Renal pelvis (tissue), 4 donors: Measurements from ENCODE around the gene PTRHD1. TPM values are rescaled to one million over a fixed set of nuclear protein-coding genes. Genes with fewer than 3 reads are reported as not detected.

ENCODE experiments used
- DNase-seq: peaks from one replicate; pipeline ENCODE4 v3.0.0-alpha.2; 2013
- polyA plus RNA-seq, 3 donors: library from polyadenylated mRNA; unstranded; fragments of 120-200 nt; gene quantifications; one replicate each; pipeline ENCODE4 v1.2.1, GENCODE V29; 2013; ENCODE audit not compliant: insufficient read length in 3 of 3

The PTRHD1 gene
- polyA plus RNA-seq, 3 donors: 34.4 to 44.7 (median 35.7) TPM

- peak; percentile 5 for DNase-seq
Observed at GRCh38 chr2:24768601-24769000, 24.6 kb downstream of the PTRHD1 start.

GRCh38 chr2:24768013-24768412 is 25.2 kb downstream of the PTRHD1 start:
- no peak for DNase-seq

- DNase-seq: no peak
Observed at GRCh38 chr2:24766609-24767008, 26.6 kb downstream of the PTRHD1 start.

- DNase-seq: no peak
Observed at GRCh38 chr2:24763843-24764242, 29.3 kb downstream of the PTRHD1 start.

DNA sequence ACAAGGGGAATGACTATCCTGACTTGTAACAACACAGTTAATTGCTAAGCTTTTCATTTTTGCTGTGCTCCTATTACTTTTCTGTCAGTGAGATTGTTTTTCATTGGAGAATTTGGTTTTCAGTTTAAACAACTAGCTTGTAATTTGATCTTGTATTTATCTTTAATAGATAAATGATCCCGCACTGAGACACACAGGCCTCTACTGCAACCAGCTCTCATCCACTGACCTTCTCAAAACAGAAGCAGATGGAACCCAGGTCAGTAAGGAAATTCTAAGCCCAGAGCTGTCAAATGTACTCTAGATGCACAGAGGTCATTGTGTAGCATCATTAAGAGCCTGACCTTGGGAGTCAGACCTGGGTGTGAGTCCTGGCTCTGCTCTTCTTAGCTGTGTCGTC is 30.7 kb downstream of the PTRHD1 start:
- no peak for DNase-seq

DNA sequence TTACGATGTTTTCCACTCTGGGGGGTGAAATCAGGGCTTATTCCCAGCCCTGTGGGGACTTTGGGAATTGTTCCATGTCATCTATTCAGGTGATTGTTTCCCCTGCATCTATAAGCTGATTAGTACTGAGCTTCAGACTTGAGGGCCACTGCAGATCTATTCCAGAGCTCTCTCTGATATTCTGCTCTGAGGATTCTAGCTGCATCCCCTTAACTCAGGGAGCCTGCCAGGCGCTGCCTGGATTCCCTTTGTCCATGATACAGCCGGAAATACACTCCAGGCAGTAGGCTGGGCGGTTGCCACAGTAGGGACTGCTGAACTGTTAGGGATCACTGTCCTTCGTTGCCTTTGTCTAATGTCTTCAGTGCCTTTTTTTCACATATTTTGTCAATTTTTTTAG is 31.3 kb downstream of the PTRHD1 start:
- no peak for DNase-seq

GRCh38 chr2:24756789-24757188 is 36.4 kb downstream of the PTRHD1 start:
- DNase-seq: no peak

DNA sequence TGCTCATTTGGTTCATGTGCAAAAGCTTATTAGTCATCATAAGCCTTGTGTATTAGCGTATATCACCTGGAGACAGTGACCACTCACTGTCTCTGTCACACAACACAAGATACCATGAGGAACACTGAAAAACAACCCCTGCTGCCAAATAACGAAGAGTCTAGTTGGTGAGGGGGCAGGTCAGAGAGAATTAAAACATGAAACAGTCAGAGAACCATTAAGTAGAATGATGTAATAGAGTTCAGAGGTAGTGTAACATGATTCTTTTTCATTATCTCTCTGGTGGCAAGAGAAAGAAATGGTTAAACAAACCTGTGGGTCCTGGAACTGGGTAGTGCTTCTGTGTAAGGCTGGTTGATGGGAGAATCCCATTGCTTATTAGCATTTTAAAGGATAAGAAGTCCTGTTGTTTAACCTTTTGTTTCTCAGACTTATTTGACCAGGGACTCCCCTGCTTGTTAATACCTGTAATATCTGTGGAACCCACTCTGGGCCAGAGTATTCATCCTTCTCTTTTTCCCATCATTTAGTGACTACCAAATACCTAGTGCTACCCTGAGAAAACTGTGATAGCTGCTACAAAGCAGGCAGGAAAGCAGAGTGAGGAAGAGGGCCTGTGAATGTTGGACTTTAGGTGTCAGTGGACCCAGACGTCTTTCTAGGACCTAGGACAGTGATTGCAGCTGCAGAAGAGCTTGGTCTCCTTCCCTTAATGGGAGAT is 38.0 kb downstream of the PTRHD1 start:
- peak; percentile 67 for DNase-seq

- DNase-seq: no peak
Observed at GRCh38 chr2:24749069-24749691, 44.0 kb downstream of the PTRHD1 start.

DNA sequence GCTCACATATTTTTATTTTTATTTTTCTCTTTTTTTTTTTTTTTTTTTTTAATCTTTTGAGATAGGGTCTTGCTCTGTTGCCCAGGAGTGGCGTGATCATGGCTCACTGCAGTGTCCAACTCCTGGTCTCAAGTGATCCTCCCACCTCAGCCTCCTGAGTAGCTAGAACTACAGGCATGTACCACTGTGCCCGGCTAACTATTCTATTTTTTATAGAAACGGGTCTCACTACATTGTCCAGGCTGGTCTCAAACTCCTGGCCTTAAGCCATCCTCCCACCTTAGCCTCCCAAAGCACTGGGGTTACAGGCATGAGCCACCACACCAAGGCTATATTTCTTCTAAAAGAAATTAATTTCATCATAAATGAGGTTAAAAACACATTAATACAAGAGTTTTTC is 45.9 kb downstream of the PTRHD1 start:
- no peak for DNase-seq

DNA sequence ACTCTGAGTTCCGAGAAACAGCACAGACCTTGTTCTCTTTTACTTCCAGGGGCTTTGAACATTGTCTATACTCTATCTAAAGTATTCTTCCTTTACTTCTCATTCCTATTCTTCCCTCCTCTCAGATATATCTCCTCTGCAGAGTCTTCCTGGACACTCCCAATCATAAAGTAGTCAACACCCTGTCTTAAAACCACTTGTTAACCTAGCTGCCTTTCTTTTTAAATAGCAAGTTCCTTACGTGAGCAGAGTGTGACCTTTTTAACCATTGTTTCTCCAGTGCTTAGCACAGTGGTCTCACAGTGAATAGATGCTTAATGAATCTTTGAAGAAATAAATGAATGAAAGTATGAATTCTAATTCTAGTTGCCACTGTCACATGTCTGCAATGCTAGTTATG is 47.4 kb downstream of the PTRHD1 start:
- DNase-seq: no peak

DNA sequence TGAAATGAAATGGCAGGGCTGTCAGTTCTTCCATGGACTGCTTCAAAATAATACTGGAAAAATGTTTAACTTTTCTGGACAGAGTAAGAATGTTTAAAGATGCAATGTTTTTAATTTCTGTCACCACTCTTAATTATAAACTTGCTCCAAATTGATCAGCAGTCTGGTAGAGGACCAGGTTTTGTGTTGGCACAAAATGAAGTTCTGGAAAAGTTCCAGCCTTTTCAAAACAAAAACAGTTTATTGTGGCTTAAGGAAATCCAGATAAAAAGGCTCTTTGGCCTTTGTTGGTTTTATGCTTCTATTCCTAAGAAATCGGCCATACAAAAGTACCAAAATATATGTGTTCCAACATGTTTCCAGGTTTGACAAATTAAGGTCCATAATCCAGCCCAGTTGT is 48.8 kb downstream of the PTRHD1 start:
- no peak for DNase-seq

DNA sequence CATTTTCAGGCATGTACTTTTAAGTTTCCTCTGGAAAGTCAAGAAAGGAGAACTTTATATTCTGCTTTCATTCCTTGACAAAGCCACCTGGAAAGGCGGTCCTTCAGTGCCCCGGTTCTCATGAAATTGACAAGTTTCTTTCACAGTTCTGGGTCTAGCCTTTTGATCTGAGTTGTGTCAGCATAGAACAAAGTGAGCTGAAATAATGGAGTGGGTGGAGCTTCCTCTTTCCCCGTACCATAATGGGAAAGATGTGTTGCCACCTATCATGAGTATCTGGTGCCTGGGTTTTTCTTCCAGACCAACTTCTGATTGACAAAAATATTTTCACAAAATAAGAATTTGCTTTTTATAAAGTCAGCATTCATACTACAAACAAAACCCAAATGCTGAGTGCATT is 49.3 kb downstream of the PTRHD1 start:
- DNase-seq: no peak

DNA sequence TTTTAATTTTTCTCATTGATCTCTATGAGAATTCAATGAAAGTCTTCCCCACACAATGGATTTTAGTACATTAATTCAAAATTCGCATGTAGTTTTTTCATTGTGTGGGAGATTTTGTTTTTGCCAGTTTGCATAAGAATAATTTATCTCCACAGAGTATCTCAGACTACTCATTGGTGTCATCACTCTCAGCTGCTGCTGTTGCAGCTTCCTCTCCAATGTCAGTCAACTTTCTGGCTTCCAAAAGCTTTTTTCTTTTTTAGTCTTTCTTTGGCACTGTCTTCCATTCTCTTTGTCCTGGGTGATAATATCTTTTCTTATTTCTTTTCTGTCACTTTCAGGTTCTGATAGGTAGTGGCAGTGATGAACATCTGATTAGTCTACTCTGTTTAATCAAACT is 50.5 kb downstream of the PTRHD1 start:
- no peak for DNase-seq

DNA sequence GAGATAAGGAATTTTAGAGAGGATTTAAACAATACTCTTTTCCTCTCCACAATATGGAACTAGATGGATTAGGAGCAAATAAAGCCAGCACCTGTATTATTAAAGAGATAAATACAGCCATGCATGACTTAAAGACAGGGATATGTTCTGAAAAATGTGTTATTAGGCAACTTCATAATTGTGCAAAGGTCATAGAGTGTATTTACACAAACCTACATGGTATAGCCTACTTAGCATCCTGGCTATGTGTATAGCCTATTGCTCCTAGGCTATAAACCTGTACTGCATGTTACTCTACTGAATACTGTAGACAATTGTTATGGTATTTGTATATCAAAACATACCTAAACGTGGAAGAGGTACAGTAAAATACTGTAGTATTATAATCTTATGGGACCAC is 53.0 kb downstream of the PTRHD1 start:
- DNase-seq: no peak

Other genes starting within 250 kb of the PTRHD1 start
- 10 to 100 TPM; 17.8 to 20.9 (median 19.8) TPM for gene CENPO, start within 50 bp of the PTRHD1 start, polyA plus RNA-seq
- 10 to 100 TPM; 19.4 to 26.6 (median 20.2) TPM for gene ADCY3, start 126.8 kb upstream of the PTRHD1 start, polyA plus RNA-seq
- gene DNAJC27, start 178.6 kb upstream of the PTRHD1 start, polyA plus RNA-seq: 10 to 100 TPM in 1 of 3 donors, 1 to 10 TPM in 2; 8.0 to 10.3 (median 9.4) TPM
- 1 to 10 TPM; 6.7 to 8.6 (median 8.2) TPM for gene EFR3B, start 248.7 kb upstream of the PTRHD1 start, polyA plus RNA-seq